ENCODE results near the gene DMAC1. TPM values are rescaled to one million over a fixed set of nuclear protein-coding genes. Genes with fewer than 3 reads are reported as not detected.

The DMAC1 gene
- total and polyA plus RNA-seq, 2 experiments from 2014 or later = 13.1 to 78.2 TPM

DNA sequence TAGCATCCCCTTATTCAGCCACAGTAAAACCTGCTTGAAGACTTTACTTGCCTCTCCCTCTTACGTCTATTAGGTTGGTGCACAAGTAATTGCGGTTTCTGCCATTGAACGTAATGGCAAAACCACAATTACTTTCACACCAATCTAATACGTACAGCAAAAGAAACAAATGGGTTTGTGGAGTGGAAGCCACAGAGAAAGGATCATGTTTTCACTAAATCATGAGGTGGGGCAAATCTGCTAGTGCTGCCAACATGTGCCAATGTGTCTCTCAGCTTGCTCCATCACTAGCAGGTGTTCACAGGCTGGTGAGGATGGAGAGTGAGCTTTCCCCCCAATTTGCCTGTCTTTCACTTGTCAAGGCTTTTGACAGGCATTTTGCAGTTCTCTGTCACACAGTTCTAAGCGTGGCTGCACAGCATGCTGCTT is 15.9 kb downstream of the DMAC1 start:
- no peak overlapping the region for H3K27ac ChIP-seq
- H3K9me3 ChIP-seq (ENCODE audit: low read depth) = no peaks in the 10 kb centered on the region
- H3K9me2 ChIP-seq (ENCODE audit: insufficient read depth) = no peaks in the 10 kb centered on the region
- H4K20me1 ChIP-seq (ENCODE audit: insufficient read depth) = no peaks in the 10 kb centered on the region
- no peaks in the 10 kb centered on the region for H3K79me2 ChIP-seq (ENCODE audit: insufficient read depth)
- H3K4me3 ChIP-seq = no peak overlapping the region
- no peaks in the 10 kb centered on the region for H3K27me3 ChIP-seq (replicated peaks; ENCODE audit: insufficient read depth)
- no peak overlapping the region for H3K4me2 ChIP-seq (ENCODE audit: unreplicated experiment)
- H3F3A ChIP-seq (ENCODE audit: insufficient read depth) = no peaks in the 10 kb centered on the region
- no peak overlapping the region for H3K9ac ChIP-seq
- in situ Hi-C loops (cut with MboI) = no loop called here
- no peak for DNase-seq
- H2AFZ ChIP-seq = no peak overlapping the region
- WGBS, 2 experiments (ENCODE audit: low coverage in 1 of 2, low lambda C conversion rate in 2 of 2, missing lambda C conversion rate in 2 of 2) = 67 to 73% methylated on average over 5 of the region's 5 CpGs
- no peaks in the 10 kb centered on the region for H3K4me1 ChIP-seq (ENCODE audit: insufficient read depth)
- no peaks in the 10 kb centered on the region for H3K36me3 ChIP-seq (ENCODE audit: low read depth)
- no peak for TF ChIP-seq EZH2phosphoT487 (IDR thresholded peaks at IDR 0.05; ENCODE audit: insufficient read depth, low read depth)
- no peak for TF ChIP-seq EZH2 (IDR thresholded peaks at IDR 0.05; ENCODE audit: insufficient read depth, poor library complexity, severe bottlenecking)

DNA sequence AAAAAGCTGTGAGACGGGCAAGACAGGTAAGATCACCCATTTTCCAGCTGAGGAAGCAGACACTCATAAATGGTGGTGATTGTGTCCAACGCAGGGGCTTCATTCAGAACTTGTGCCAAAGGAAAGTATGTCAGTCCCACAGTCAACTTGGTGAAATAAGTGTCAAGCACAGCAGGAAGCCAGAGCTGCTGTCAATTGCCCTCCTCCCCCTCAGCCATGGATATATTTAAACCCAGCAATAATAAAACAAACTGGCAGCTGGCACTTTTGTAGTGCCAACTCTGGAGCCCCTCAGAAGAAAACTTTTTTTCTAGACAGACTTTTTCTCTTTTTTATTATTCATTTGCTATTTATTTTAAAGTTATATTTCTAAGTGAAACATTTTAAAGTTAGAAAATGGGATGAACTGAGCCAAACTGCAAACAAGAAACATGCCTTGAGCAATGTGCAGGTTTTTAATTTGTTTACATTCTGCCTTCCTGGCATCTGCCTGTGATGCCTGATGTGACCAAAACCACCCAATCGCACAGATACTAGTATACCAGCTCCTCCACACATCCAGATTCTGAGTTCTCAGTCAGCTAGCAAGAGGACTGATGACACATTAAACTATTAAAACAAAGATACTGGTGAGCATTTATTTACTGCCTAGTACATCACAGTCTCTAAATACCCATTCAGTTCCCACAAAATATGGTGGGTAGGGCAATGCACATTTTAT is 17.0 kb downstream of the DMAC1 start:
- in situ Hi-C loops (cut with MboI) = no loop called here

DNA sequence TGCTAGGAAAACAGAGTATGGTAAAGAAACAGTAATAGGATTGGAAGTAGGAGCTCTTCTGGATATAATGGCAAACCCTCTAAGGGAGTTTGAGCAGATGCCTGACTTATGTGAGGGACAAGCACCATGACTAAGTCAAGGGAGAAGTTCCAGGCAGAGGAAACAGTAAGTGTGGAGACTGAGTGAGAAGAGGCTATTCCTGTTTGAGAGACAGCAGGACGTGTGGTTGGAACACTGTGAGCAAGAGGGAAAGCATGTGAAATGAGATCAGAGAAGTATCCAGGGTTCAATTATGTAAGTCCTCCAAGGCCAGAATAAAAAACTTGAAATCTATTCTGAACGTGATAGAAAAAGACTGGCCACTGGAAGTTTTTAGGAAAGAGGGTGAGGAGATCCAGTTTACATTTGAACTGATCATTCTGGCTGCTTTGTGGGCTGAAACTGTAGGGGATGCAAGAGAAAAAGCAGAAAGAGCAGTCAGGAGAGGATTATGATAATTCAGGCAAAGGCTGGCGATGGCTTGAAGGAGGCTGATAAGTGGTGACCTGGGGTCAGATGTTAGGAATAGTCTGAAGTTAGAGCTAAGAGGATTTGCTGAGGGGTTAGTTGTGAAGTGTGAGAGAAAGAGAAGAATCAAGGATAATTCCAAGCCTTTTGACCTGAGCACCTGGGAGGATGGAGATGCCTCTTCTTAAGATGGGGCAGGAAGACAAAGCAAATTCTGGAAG is 19.2 kb downstream of the DMAC1 start:
- Histone ChIP-seq H3K9ac (no peak overlapping the region), H3K4me1 (ENCODE audit: insufficient read depth) (no peaks in the 10 kb centered on the region), H3K27me3 (replicated peaks; ENCODE audit: insufficient read depth) (no peaks in the 10 kb centered on the region), H3K9me3 (ENCODE audit: low read depth) (no peaks in the 10 kb centered on the region), H3K36me3 (ENCODE audit: low read depth) (no peaks in the 10 kb centered on the region), H3K4me3 (no peak overlapping the region), H2AFZ (no peak overlapping the region), H3F3A (ENCODE audit: insufficient read depth) (no peaks in the 10 kb centered on the region), H3K9me2 (ENCODE audit: insufficient read depth) (no peaks in the 10 kb centered on the region), H4K20me1 (ENCODE audit: insufficient read depth) (no peaks in the 10 kb centered on the region), H3K79me2 (ENCODE audit: insufficient read depth) (no peaks in the 10 kb centered on the region), H3K27ac (no peak overlapping the region), H3K4me2 (ENCODE audit: unreplicated experiment) (no peak overlapping the region)
- peak; percentile 55 for DNase-seq
- 29 to 42% methylated on average over 3 of the region's 3 CpGs for WGBS, 2 experiments (ENCODE audit: low coverage in 1 of 2, low lambda C conversion rate in 2 of 2, missing lambda C conversion rate in 2 of 2)
- TF ChIP-seq EZH2phosphoT487 (IDR thresholded peaks at IDR 0.05; ENCODE audit: insufficient read depth, low read depth) = no peak
- TF ChIP-seq EZH2 (IDR thresholded peaks at IDR 0.05; ENCODE audit: insufficient read depth, poor library complexity, severe bottlenecking) = no peak
- in situ Hi-C loops (cut with MboI) = no loop called here

More for the DNA sequence above, 17.0 kb downstream of the DMAC1 start:
- TF ChIP-seq EZH2 (IDR thresholded peaks at IDR 0.05; ENCODE audit: insufficient read depth, poor library complexity, severe bottlenecking) = no peak
- no peak for TF ChIP-seq EZH2phosphoT487 (IDR thresholded peaks at IDR 0.05; ENCODE audit: insufficient read depth, low read depth)
- no peak overlapping the region for H3K27ac ChIP-seq
- no peak for DNase-seq
- no peaks in the 10 kb centered on the region for H3K79me2 ChIP-seq (ENCODE audit: insufficient read depth)
- H3K4me3 ChIP-seq = no peak overlapping the region
- H3K36me3 ChIP-seq (ENCODE audit: low read depth) = no peaks in the 10 kb centered on the region
- no peaks in the 10 kb centered on the region for H3F3A ChIP-seq (ENCODE audit: insufficient read depth)
- no peaks in the 10 kb centered on the region for H4K20me1 ChIP-seq (ENCODE audit: insufficient read depth)
- H3K9me2 ChIP-seq (ENCODE audit: insufficient read depth) = no peaks in the 10 kb centered on the region
- no peak overlapping the region for H2AFZ ChIP-seq
- WGBS, 2 experiments (ENCODE audit: low coverage in 1 of 2, low lambda C conversion rate in 2 of 2, missing lambda C conversion rate in 2 of 2) = 15 to 20% methylated on average over 3 of the region's 3 CpGs
- H3K9me3 ChIP-seq (ENCODE audit: low read depth) = no peaks in the 10 kb centered on the region
- no peak overlapping the region for H3K9ac ChIP-seq
- H3K4me1 ChIP-seq (ENCODE audit: insufficient read depth) = no peaks in the 10 kb centered on the region
- H3K27me3 ChIP-seq (replicated peaks; ENCODE audit: insufficient read depth) = no peaks in the 10 kb centered on the region
- H3K4me2 ChIP-seq (ENCODE audit: unreplicated experiment) = no peak overlapping the region

DNA sequence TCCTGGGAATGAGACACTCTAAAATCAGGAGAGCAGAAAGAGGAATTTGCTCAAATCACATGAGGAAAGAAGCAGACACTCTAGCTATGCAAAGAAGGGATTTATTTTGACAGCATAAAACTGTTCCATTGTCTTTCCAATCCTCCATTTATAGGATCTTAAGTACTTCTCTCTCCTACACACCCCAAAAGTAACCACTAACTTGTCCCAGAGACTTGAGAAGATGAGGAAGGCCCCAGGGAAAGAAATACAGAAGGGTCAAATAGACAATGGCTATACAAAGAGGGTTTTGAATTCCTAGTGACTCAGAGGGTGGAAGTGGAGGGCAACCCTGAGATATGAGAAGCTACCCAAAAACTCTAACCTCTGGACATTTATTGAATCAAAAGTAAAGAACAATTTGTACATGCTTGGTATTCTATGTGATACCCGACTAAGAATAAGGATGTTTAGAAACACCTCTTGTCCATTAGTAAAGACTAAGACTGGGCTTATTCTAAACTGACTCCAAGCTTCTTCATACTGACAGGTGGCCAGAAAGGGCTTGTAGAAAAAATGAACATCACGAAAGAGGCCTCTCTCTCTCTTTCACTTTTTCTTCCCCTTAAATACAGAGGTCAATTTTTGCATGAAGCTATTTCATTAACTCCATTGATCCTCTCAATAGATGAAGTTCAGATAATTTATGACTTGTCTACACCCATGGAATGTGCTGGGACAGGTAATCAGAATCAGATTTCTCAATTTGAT is 20.6 kb downstream of the DMAC1 start:
- H3F3A ChIP-seq (ENCODE audit: insufficient read depth) = no peaks in the 10 kb centered on the region
- H3K36me3 ChIP-seq (ENCODE audit: low read depth) = no peaks in the 10 kb centered on the region
- H3K9me3 ChIP-seq (ENCODE audit: low read depth) = no peaks in the 10 kb centered on the region
- DNase-seq = no peak
- no peaks in the 10 kb centered on the region for H3K4me1 ChIP-seq (ENCODE audit: insufficient read depth)
- H3K79me2 ChIP-seq (ENCODE audit: insufficient read depth) = no peaks in the 10 kb centered on the region
- WGBS, 2 experiments (ENCODE audit: low coverage in 1 of 2, low lambda C conversion rate in 2 of 2, missing lambda C conversion rate in 2 of 2) = 16% methylated on average over 2 of the region's 2 CpGs
- no peaks in the 10 kb centered on the region for H4K20me1 ChIP-seq (ENCODE audit: insufficient read depth)
- H2AFZ ChIP-seq = no peak overlapping the region
- H3K9ac ChIP-seq = no peak overlapping the region
- in situ Hi-C loops (cut with MboI) = no loop called here
- no peak overlapping the region for H3K4me3 ChIP-seq
- H3K9me2 ChIP-seq (ENCODE audit: insufficient read depth) = no peaks in the 10 kb centered on the region
- no peaks in the 10 kb centered on the region for H3K27me3 ChIP-seq (replicated peaks; ENCODE audit: insufficient read depth)
- H3K27ac ChIP-seq = no peak overlapping the region
- TF ChIP-seq EZH2 (IDR thresholded peaks at IDR 0.05; ENCODE audit: insufficient read depth, poor library complexity, severe bottlenecking) (no peak), EZH2phosphoT487 (IDR thresholded peaks at IDR 0.05; ENCODE audit: insufficient read depth, low read depth) (no peak)
- no peak overlapping the region for H3K4me2 ChIP-seq (ENCODE audit: unreplicated experiment)

All from GM23248 (cell line).